Vagina (tissue), 2 donors: ENCODE measurements around the gene MPG.

Experiments used
- CTCF ChIP-seq, 3 experiments: fragments of 450-650 bp in 2 of 3; fragments of 200-600 bp in 1 of 3; sonication (generic) in 1 of 3; IDR thresholded peaks; one replicate each; pipeline ENCODE4 v1.5.1; 2017 to 2019; ENCODE audit warnings: antibody characterized with exemption in 3 of 3, mild to moderate bottlenecking in 2 of 3, moderate library complexity in 2 of 3
- POLR2AphosphoS5 ChIP-seq, 2 donors: sonication (generic); formaldehyde crosslinking; IDR thresholded peaks; one replicate each; pipeline ENCODE4 v1.9.0; 2017; ENCODE audit warnings: antibody characterized with exemption in 2 of 2, mild to moderate bottlenecking in 2 of 2, low read depth in 1 of 2; ENCODE audit not compliant: insufficient read depth in 1 of 2

GRCh38 chr16:67183-67791 lies 10.7 kb upstream of the MPG start:
- no peak for TF ChIP-seq CTCF (IDR thresholded peaks at IDR 0.05)
- TF ChIP-seq POLR2AphosphoS5 (IDR thresholded peaks at IDR 0.05; ENCODE audit: insufficient read depth in 1 of 2, low read depth in 1 of 2) = no peak
